Measurements from ENCODE around the gene GRIA1.

Gene GRIA1

GRCh38 chr5:153770066-153770465 lies 279.6 kb downstream of the GRIA1 start:
- in situ Hi-C loops (cut with MboI; ENCODE audit: low sequenced_read_pairs) = no loop called here

GRCh38 chr5:153774686-153775085 lies 284.2 kb downstream of the GRIA1 start:
- in situ Hi-C loops (cut with MboI; ENCODE audit: low sequenced_read_pairs) = no loop called here

- in situ Hi-C loops (cut with MboI; ENCODE audit: low sequenced_read_pairs) = no loop called here
Measured at GRCh38 chr5:153775923-153776322, 285.5 kb downstream of the GRIA1 start.

GRCh38 chr5:153777681-153778581 lies 287.5 kb downstream of the GRIA1 start:
- in situ Hi-C loops (cut with MboI; ENCODE audit: low sequenced_read_pairs) = no loop called here

- in situ Hi-C loops (cut with MboI; ENCODE audit: low sequenced_read_pairs) = no loop called here
Measured at GRCh38 chr5:153779836-153780235, 289.4 kb downstream of the GRIA1 start.

GRCh38 chr5:153780876-153781705 lies 290.6 kb downstream of the GRIA1 start:
- in situ Hi-C loops (cut with MboI; ENCODE audit: low sequenced_read_pairs) = no loop called here

- in situ Hi-C loops (cut with MboI; ENCODE audit: low sequenced_read_pairs) = no loop called here
Measured at GRCh38 chr5:153782589-153783361, 292.3 kb downstream of the GRIA1 start.

GRCh38 chr5:153783362-153783658 lies 292.8 kb downstream of the GRIA1 start:
- in situ Hi-C loops (cut with MboI; ENCODE audit: low sequenced_read_pairs) = no loop called here

GRCh38 chr5:153784277-153784676 lies 293.8 kb downstream of the GRIA1 start:
- in situ Hi-C loops (cut with MboI; ENCODE audit: low sequenced_read_pairs) = no loop called here

- in situ Hi-C loops (cut with MboI; ENCODE audit: low sequenced_read_pairs) = no loop called here
Measured at GRCh38 chr5:153791339-153791738, 300.9 kb downstream of the GRIA1 start.

- in situ Hi-C loops (cut with MboI; ENCODE audit: low sequenced_read_pairs) = no loop called here
Measured at GRCh38 chr5:153792305-153792704, 301.8 kb downstream of the GRIA1 start.

GRCh38 chr5:153793699-153794098 lies 303.2 kb downstream of the GRIA1 start:
- in situ Hi-C loops (cut with MboI; ENCODE audit: low sequenced_read_pairs) = no loop called here

- in situ Hi-C loops (cut with MboI; ENCODE audit: low sequenced_read_pairs) = no loop called here
Measured at GRCh38 chr5:153794327-153794726, 303.9 kb downstream of the GRIA1 start.

GRCh38 chr5:153796527-153796926 lies 306.1 kb downstream of the GRIA1 start:
- in situ Hi-C loops (cut with MboI; ENCODE audit: low sequenced_read_pairs) = no loop called here

- in situ Hi-C loops (cut with MboI; ENCODE audit: low sequenced_read_pairs) = no loop called here
Measured at GRCh38 chr5:153797484-153797883, 307.0 kb downstream of the GRIA1 start.

- in situ Hi-C loops (cut with MboI; ENCODE audit: low sequenced_read_pairs) = no loop called here
Measured at GRCh38 chr5:153798830-153799229, 308.4 kb downstream of the GRIA1 start.

GRCh38 chr5:153799466-153799865 lies 309.0 kb downstream of the GRIA1 start:
- in situ Hi-C loops (cut with MboI; ENCODE audit: low sequenced_read_pairs) = no loop called here

GRCh38 chr5:153802050-153802821 lies 311.8 kb downstream of the GRIA1 start:
- in situ Hi-C loops (cut with MboI; ENCODE audit: low sequenced_read_pairs) = no loop called here

GRCh38 chr5:153807801-153808200 lies 317.3 kb downstream of the GRIA1 start:
- in situ Hi-C loops (cut with MboI; ENCODE audit: low sequenced_read_pairs) = no loop called here

- in situ Hi-C loops (cut with MboI; ENCODE audit: low sequenced_read_pairs) = no loop called here
Measured at GRCh38 chr5:153809166-153809565, 318.7 kb downstream of the GRIA1 start.

- in situ Hi-C loops (cut with MboI; ENCODE audit: low sequenced_read_pairs) = no loop called here
Measured at GRCh38 chr5:153813901-153814300, 323.4 kb downstream of the GRIA1 start.
